DMS 273 (cell line): ENCODE measurements around the gene DPP10.
"Not testable (repeated sequence)": the region's sequence is repeated elsewhere in the genome, so short reads cannot be mapped to it uniquely, and the experiment has no call there.

Source experiments
- DNase-seq: peaks from one replicate; lab custom pipeline; 2025; ENCODE audit not compliant: unreplicated experiment; lab: John Stamatoyannopoulos, UW

DPP10 gene

DNA sequence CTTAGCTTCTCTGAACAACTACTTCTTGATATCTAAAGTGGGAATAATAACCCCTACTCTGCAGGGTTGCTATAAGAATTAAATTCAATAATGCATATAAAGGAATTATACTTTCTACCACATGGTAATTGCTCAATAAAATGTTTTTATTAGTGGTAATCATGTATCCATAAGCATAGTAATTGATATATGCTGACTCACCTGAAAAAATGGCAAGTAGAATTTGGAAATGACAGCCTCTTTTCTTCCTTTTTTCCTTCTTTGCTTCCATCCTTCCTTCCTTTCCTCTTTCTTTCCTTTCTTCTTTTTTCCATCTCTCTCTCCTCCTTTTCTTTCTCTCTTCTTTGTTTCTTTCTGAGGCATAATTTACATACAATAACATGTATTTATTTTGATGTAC, 65.3 kb downstream of the DPP10 start:
- DNase-seq = no peak

DNA sequence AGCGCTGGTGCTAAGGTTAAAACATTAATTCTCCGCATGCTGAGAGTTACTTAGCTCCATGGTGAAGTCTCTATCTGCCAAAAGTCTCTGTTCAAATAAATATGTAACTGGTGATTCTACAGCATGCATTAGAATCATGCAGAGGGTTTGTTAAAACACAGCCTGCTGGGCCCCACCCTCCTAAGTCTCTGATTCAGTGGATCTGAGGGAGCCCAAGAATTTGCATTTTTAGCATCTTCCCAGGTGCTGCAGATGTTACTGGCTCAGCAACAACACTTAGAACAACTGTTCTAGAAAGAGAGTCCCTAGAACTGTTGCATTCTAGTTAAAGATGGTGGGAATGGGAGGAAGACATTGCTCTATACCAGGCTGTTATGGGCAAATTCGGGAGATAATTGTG, 73.4 kb downstream of the DPP10 start:
- no peak for DNase-seq

DNA sequence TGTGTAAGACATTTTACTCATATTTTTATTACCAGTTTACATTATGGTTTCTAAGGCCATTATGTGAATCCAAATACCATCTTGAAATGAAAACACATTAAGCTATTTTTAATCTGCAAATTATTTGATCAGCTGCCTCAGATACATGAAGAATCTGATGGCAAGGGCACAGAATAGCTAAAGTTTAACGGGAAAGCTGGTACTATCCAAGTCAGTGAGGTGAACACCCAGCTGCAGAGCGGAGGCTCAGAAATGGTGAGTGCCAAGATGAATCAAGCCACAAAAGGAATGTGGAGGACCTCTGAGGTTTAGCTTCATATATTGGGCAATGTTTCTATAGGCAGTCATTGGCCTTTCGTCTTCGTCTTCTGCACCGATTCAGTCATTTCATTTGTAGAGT, 75.1 kb downstream of the DPP10 start:
- DNase-seq = no peak

DNA sequence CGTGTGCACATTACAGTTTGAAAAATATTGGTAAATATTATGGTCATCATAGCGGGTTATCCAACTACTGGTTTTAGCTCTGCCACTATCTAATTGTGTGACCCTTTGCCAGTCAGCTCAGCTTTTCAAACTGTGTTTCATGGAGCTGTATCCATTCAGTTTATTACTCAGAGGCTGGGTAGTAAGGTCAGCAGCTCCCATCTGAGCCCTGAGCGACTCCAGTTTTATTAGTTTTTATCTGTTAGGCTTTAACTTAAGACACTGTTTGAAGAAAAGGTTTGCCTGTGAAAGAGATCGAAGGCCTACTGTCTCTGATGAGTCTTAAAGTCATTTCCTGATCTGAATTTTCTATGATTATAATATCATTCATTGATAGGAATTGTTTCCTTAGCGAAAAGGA, 76.3 kb downstream of the DPP10 start:
- DNase-seq = no peak

DNA sequence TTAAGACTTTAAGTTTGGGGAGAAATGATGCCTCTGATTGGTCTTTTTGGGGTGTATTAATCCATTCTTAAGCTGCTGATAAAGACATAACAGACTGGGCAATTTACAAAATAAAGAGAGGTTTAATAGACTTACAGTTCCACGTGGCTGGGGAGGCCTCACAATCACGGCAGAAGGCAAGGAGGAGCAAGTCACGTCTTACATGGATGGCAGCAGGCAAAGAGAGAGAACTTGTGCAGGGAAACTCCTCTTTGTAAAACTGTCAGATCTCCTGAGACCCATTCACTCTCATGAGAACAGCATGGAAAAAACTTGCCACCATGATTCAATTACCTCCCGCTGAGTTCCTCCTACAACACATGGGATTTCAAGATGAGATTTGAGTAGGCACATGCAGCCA, 80.2 kb downstream of the DPP10 start:
- DNase-seq = not testable (repeated sequence)

DNA sequence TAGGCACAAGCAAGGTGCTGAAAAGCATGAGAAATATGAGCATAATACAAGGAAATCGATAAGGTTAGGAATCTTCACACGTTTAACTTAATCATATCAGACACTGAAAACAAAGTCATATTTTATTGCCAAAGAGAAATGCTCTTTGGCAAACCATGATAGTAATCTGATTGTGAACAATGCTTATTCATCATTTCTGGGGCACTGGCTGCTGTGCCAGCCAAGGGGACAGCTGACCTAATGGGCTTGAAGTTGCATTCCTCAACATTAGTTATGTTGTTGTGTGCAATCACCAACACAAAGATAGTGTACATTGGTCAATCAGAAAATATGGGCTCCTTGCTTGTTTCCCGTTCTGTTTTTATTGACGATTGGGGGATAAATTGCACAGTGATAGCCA, 83.5 kb downstream of the DPP10 start:
- no peak for DNase-seq

DNA sequence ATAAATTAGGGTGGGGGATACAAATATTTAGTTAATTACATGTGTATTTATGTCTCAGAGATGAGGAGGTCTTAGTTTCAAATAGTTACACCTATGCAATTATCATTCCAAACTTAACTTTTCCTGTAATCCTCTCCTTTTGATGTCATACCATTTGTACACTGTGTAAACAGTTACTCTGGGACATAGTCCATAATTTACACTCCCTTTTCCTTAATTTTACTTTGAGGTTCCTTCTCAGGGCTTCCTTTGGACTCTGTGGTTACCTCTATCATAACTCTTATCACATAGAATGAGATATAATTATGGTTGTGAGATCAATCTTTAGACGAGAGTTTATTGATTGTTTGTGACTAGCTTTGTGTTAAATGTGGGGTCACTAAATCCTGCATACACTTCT, 84.4 kb downstream of the DPP10 start:
- no peak for DNase-seq

DNA sequence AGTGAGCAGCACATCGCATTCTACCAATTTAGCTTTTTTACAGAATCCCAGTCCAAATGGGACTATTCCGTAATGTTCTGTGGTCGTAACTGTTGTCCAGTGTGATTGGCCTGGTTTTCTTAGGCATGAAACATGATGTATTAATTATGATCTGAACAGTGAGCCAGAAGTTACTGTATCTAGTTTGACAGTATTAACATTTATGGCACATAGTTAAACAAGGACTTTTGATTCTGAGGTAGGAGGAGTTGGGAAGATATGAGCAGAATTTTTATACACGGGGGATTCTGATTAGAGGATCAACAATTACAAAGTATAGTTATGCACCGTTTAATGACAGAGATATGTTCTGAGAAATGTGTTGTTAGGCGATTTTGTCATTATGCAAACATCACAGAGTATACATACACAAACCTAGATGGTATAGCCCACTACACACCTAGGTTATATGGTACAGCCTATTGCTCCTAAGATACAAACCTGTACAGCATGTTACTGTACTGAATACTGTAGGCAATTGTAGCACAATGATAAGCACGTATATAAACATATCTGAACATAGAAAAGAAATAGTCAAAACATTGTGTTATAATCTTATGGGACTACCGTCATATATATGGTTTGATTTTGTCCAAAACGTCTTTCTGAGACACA, 85.0 kb downstream of the DPP10 start:
- no peak for DNase-seq

DNA sequence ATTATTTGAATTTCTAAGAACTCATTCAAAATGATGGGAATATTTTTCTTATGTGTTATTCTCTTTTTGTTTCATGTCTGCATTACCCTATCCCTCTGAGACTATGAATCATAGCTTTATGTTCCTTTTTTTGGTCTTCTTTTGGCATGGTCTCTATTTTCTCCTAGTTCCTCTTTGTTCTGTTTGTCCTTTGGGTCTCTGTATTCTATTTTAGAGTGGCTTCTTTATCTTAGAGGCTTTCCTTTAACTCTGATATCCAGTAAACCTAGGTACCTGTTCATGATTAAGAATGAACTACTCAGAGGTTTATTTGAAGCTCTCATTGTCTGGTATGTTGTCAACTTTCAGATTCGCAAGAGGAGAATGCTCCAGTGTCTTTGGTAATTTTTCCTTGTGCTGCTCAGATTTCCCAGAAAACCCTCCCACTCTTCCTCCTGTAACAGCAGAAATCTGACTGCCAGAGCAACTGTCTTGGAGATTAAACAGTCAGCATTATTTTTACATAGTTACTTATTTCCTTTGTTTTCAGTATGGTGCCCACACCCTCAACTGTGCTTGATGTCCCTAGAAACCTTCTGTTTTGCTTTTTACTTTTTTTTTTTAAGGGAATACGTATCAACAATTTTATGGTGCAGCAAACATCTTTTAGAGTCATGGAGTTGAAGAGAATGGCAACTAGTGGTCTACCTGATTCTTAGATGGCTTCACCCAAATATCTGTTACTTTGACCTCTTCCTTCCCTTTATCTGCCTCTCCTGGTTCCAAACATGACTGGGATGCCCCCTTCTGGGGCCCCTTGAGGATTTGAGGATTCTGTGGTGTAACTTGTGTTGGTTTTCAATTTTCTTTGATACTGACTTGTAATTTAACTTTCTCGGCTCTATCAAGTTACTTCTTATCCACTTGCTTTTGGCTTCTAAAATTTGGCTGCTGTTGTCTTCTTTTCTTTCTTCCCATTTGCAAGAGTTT, 92.0 kb downstream of the DPP10 start:
- DNase-seq = no peak

DNA sequence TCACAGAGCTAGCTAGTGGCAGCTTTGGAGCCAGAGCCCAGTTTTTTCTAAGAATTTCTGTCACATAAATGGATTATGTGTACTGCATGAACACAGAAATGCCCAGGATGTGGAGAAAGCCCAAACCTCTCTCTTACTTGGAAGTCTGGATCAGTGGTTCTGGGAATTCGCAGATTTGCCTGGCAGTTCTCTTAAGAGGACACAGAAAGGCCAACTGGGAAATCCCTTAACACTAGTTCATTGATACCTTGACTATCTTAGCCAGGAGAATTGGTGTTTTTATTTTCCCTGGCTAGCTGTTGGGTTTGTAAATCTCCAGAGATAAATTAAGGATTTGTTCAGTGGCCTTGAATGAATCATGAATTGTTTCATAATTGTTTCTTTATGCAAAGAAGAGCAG, 95.3 kb downstream of the DPP10 start:
- no peak for DNase-seq

DNA sequence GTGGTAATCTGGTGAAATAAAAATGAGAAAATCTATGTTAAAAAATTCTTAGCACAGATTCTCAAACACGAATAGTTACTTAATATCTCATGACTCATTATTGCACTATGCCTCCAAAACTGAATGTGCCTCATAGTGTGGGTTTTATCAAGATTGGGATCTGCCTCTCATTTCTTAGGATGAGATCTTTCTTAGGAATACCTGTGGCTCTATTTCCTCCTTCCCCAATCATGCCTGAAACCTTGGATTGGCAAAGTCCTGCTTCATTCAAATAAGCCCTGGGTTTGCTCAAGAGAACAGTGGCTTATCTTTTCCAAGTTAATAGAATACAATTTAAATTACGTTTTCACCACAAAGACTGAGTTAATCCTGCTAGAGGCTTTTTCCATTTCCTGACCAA, 100.3 kb downstream of the DPP10 start:
- no peak for DNase-seq

DNA sequence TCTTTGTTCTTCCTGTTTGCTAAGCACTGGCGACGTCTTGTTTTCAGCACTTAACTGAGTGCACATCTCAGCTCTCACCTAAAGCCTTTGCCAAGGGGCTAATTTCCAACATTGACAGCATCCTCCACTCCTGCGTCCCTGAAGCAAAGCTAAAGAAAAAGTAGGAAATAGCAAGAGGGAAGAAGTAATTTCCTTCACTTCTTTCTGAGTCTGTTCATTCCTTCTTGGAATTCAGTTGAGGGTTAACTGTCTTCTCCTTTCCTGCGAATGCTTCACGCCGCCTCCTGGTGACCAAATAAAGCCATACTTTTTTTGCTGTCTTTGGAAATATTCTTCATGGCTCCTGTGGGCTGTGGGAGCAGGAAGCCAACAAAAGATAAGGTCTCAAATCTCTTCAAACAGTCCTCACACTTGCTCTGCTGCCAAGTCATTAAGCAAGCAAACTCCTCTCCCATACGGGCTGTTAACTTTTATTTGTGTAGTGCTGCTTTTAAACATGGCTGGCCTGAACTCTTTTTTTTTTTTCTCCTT, 100.9 kb downstream of the DPP10 start:
- peak; percentile 54 for DNase-seq

DNA sequence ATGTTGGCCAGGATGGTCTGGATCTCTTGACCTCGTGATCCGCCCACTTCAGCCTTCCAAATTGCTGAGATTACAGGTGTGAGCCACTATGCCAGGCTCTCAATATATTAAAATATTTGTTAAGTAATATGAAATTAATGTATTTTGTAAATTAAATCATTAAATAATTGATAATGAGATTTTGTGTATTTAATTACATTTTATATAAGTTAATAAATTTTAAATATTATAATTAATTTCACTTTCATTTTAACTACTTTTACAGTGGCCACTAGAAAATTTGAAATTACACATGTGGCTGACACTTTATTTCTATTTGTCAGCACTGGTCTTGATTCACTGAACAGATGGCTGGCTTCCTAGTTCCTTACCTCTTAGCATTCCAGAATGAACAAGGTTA, 102.6 kb downstream of the DPP10 start:
- peak; percentile 69 for DNase-seq

DNA sequence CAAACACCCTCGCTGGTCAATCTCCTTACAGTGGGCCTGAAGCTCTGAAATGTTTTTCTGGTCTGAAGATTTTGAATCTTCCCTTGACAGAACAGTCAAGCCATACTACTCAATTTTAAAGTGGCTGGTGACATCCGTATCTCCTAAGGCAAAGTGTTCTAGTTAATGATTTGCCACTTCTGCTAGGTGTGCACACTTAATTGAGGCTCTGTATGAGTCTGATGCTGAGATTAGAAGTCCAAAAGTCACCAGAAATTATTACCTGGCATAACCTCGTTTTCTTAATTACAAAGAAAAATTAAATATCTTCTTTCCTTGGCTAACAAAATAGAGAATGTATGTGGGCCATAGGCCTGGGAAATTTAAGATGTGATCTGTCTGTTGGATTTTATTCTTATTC, 104.1 kb downstream of the DPP10 start:
- DNase-seq = no peak

DNA sequence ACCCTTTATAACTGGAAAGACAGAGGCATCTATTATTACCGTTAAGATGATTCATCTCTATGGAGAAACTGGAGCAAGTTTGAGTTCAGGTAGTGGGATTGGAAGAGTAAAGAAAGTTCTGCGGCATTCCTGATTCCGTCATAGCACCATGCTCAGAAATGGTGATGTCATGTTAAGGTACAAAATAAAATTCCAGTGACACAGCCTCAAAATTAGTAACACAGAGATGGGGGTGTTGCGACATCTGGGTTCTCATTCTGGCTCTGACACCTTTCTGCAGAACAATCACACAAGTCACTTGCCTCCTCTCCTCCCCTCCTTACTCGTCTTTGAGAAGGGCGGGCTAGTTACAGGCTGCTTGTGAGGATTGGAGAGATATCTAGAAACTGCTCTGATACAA, 105.7 kb downstream of the DPP10 start:
- no peak for DNase-seq

DNA sequence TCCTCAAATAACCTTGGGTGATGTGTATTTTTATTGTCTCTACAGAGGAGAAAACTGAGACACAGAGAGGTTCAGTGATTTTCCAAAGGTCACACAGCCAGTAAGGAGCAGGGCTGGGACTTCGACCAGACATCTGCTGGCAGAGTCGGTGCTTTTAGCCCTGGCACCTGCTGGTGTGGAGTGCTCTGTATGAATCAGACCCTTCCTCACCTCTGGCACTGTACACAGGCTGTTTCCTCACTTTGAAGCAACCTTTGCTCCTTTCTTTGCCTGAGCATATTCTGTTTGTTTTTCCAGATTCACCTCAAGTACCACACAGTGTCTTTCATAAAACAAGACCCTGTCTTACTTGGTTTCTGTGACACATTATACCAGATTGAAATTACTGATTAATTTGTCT, 107.9 kb downstream of the DPP10 start:
- DNase-seq = no peak

DNA sequence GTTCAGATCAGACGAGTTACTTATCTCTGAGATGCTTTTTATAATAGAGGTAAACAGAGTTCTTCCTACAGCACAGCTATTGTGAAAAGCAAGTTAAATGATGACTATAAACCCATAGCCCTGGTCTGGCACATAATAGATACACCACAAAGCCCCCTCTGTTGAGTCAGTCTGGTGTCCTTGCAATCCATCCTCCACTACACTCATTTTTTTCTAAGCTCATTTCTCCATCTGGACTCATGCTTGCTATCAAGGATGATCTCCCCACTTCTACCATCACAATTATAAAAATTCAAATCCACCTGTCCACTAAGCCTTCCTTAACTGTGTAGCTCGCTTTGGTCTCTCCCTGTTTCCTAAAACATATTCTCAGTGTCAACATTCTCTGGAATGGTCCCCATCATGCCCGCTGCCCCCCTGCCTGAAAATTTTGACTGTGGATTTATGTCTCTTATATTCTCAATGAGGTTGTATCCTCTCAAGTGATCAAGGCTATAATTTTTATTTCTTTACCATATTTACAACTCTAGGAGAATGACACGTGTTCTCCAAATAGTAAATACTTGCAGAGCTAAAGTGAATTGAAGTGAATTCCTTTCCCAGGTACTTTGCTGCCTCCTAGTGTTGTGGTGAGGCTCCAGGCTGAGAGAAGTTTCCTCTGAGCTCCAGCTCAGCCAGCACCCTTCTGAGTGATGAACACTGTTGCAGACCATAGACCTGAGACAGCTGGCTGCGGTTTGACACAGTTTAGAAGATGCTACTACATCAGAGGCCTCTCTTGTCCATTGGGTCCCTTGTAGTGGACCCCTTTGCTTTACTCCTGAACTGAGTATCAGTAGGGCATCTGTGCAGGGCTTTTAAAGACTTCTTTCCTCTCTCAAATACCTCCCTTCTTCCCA, 108.7 kb downstream of the DPP10 start:
- DNase-seq = peak; percentile 82

DNA sequence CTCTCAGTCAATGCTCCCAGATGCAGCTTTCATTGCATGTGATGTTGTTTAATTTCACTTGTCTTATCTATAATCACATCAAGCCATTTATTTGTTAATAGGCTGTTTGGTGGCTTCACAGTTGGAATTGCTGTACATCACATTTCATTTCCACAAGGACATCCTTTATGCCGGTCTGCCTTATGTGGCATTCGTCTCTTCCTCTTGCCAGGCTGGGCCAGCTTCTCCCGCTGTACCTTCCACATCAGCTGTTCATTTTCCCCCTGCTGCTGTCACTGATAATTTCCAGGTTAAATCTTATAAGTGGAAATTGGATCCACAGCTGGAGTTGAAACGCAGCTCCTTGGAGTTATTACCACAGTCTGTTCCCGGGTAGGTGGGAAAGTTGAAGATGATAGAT, 110.6 kb downstream of the DPP10 start:
- DNase-seq = no peak

DNA sequence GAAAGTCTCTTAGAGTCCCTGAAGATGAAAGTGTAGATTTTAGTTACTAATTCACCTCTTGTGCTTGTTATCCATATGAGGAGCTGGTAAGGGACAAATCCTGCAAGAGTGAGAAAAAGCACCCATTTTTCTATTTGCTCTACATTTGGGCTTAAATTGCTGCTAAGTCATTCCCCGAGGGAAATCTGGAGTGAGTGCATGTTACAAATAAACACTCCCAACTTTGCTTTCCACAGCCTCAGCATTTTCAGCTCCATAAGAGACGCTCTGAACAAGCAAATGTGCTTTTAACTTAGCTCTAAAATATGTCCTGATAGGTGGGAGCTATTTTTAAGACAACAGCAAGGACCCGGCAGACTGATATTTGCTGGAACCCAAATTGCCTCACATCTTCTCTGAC, 126.7 kb downstream of the DPP10 start:
- no peak for DNase-seq

DNA sequence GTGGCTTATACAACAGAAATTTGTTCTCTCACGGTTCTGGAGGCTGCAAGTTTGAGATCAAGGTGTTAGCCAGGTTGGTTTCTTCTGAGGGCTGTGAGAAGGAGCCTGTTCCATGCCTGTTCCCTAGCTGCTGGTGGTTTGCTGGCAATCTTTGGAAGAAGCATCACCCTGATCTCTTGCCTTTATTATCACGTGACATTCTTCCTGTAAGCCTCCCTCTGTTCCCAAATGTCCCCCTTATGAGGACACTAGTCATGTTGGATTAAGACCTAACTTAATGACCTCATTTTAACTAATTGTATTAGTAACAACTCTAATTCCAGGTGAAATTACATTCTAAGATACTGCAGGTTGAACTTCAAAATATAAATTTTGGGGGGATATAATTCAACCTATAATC, 135.2 kb downstream of the DPP10 start:
- no peak for DNase-seq

DNA sequence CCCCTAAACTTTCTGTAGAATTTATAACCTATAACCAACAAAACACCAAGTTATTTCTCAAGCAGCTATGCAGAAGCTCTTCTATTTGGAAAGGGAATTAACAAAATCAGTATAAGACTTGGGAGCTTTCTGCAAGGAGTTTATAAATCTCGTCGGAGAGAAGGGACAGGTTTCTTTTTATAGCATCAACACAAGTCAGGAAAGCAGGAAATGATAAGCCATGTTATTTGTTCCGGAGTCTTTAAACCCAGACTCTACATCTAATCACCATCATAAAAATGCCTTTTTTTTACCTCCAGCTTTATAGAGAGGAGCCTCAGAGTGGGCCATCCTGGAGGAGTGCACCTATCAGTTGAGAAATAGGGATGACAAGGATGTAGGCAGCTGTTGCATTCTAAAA, 137.1 kb downstream of the DPP10 start:
- no peak for DNase-seq
